ENCODE measurements around the gene GDF3.
"Not testable (repeated sequence)": the region's sequence is repeated elsewhere in the genome, so short reads cannot be mapped to it uniquely, and the experiment has no call there.

Gene GDF3

GRCh38 chr12:7695566-7696197, at the start of gene GDF3:
Gene GDF3 (minus strand): TSS chr12:7695775. CDS start chr12:7695728, 47 bp downstream.
- H3K4me3 ChIP-seq (ENCODE audit: low read depth, low read length) = no peak within 1 kb of the TSS
- no peak for DNase-seq (ENCODE audit: low read depth)

- H3K4me3 ChIP-seq (ENCODE audit: low read depth, low read length) = no peak overlapping the region
- no peak for DNase-seq (ENCODE audit: low read depth)
These were observed 37.4 kb upstream of the GDF3 start for GRCh38 chr12:7732993-7733392.

- H3K4me3 ChIP-seq (ENCODE audit: low read depth, low read length) = no peak overlapping the region
- no peak for DNase-seq (ENCODE audit: low read depth)
These were observed 35.9 kb upstream of the GDF3 start for GRCh38 chr12:7731486-7731885.

- not testable (repeated sequence) for H3K4me3 ChIP-seq (ENCODE audit: low read depth, low read length); DNase-seq (ENCODE audit: low read depth)
These were observed 35.4 kb upstream of the GDF3 start for GRCh38 chr12:7730984-7731383.

GRCh38 chr12:7729746-7730145, 34.2 kb upstream of the GDF3 start:
- no peak for DNase-seq (ENCODE audit: low read depth)
- H3K4me3 ChIP-seq (ENCODE audit: low read depth, low read length) = no peak overlapping the region

DNA sequence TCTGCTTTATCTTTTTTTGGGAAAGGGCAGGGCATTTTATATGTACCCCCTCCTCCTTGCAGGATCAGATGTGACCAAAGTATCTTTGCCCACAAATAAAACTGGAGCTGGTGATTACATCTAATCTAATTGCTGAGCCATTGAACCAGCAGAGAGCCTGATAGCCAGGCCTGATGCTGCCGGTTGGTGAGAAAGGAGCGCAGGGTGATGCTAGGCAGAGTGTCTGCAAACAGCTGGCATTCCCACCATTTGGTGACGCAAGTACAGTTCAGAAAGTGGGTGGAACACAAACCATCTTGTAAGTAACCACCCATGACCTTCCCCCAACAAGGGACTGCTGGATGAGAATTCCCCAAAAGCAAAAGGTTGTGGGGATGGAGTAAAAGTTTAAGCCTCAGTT, 28.4 kb upstream of the GDF3 start:
- no peak for DNase-seq (ENCODE audit: low read depth)
- no peak overlapping the region for H3K4me3 ChIP-seq (ENCODE audit: low read depth, low read length)

DNA sequence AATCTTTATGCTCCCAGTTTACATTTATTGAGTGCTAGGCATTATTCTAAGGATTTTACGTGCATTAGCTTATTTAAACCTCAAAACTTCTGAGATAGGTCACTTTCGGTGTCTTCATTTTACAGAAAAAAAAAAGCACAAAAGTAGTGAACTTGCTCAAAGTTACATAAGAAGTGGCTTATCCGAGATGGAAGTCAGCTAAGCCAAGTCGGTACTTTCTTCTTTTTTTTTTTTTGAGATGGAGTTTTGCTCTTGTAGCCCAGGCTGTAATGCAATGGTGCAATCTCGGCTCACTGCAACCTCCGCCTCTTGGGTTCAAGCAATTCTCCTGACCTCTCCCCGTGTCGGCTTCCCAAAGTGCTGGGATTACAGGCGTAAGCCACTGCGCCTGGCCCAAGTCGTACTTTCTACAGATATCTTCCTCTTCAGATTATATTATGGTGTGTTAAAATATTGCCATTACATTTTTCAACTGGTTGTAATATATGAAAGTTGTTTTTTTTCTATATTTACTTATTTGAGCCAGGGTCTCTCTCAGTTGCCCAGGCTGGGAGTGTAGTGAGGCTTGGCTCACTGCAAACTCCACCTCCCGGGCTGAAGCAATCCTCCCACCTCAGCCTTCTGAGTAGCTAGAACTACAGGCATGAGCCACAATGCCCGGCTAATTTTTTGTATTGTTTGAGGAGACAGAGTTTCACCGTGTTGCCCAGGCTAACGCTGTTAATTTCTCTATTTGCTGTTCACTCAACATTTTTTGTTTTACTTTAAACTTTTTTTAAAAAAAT, 24.6 kb upstream of the GDF3 start:
- no peak overlapping the region for H3K4me3 ChIP-seq (ENCODE audit: low read depth, low read length)
- no peak for DNase-seq (ENCODE audit: low read depth)

- no peak for DNase-seq (ENCODE audit: low read depth)
- H3K4me3 ChIP-seq (ENCODE audit: low read depth, low read length) = no peak overlapping the region
These were observed 20.8 kb upstream of the GDF3 start for GRCh38 chr12:7716381-7716780.

GRCh38 chr12:7712841-7713442, 17.4 kb upstream of the GDF3 start:
- H3K4me3 ChIP-seq (ENCODE audit: low read depth, low read length) = no peak overlapping the region
- DNase-seq (ENCODE audit: low read depth) = no peak

- no peak within 1 kb of the TSS for H3K4me3 ChIP-seq (ENCODE audit: low read depth, low read length)
- DNase-seq (ENCODE audit: low read depth) = no peak
These were observed 15.6 kb upstream of the GDF3 start, which contains the start of gene DPPA3 for GRCh38 chr12:7711133-7711532. Gene DPPA3 (plus strand): TSS chr12:7711433. CDS start chr12:7711571, 138 bp downstream.

DNA sequence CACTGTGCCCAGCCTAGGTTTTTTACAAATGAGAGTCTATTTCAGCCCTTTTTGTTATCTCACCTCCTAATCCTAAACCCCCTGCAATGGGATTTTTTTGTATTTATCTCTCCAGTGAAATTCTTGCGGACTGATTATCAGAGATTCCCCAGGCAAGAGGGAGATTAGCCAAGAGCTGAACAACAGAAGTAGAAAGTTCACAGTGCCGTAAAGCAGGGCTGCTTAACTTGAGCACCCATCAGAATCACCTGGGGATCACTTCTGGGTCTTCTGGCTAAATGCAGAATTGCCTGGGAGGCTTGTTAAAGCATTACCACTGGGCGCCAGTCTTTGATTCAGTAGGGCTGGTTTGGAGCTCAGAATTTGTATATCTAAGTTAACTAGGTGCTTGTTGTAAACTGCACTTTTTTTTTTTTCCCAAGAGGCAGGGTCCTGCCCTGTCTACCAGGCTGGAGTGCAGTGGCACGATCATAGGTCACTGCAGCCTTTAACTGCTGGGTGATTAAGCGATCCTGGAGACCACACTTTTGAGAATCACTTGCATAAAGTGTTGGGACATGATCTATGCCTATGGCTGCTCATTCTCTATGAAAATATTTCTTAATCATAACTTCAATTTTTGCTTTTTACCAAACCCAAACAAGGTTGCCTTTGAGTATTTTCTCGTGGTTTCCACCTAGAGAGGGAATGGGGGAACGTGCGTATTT, 14.5 kb upstream of the GDF3 start:
- DNase-seq (ENCODE audit: low read depth) = no peak
- no peak overlapping the region for H3K4me3 ChIP-seq (ENCODE audit: low read depth, low read length)

DNA sequence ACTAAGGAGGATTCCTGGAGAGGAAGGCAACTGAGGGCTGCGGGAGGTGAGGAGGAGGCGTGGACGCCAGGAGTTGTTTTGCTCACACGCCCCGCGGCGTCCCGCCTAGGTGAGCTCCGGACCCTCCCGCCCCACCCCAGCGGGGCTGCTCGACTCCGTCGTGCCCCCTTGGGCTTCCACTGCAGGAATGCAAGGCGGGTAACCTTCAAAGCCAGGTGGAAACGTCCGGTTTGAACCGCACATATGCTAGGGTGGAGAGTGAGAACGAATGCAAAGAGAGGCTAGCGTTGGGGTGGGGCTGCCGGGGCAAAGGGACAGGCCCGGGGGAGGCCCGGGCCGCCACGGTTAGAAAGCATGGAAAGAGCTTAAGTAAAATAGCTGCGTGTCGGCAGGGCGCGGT, 10.3 kb upstream of the GDF3 start:
- DNase-seq (ENCODE audit: low read depth) = no peak

DNA sequence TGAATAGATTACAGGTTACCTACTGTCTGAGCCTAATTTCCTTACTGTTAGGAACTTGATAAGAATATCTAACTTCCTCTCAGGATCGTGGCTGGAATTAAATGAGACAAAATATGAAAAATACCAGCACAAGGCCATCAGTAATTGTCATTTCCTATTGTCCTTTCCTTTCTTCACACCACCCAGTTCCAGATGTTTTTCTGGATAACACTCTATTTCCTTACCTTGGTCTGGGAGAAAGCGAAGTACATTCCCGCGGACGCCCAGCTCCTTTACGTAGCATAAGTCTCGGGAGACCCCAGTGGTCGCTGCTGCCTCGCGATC, 376 bp downstream of the GDF3 start:
- no peak for DNase-seq (ENCODE audit: low read depth)
- H3K4me3 ChIP-seq (ENCODE audit: low read depth, low read length) = no peak overlapping the region

More for the DNA sequence above, 10.3 kb upstream of the GDF3 start:
- no peak overlapping the region for H3K4me3 ChIP-seq (ENCODE audit: low read depth, low read length)

- H3K4me3 ChIP-seq (ENCODE audit: low read depth, low read length) = no peak overlapping the region
- DNase-seq (ENCODE audit: low read depth) = no peak
These were observed 879 bp downstream of the GDF3 start for GRCh38 chr12:7694556-7695236.

- DNase-seq (ENCODE audit: low read depth) = no peak
- no peak overlapping the region for H3K4me3 ChIP-seq (ENCODE audit: low read depth, low read length)
These were observed 1.8 kb downstream of the GDF3 start for GRCh38 chr12:7693793-7694192.

DNA sequence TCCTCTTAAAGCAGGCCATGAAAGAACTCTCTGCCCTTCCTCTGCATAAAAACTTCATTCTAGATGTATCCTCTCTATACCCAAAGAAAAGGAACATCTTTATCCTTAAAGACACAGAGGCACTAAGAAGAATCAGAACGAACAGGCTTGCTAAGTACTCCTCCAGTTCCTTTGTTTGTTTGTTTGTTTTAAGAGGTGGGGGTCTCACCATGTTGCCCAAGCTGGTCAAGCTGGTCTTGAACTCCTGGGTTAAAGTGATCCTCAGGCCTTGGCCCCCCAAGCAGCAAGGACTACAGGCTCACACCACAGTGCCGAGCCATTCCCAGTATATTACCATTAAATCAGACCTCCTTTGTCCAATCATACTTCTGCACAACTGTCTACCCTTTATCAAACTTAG, 14.0 kb downstream of the GDF3 start:
- DNase-seq (ENCODE audit: low read depth) = no peak
- no peak overlapping the region for H3K4me3 ChIP-seq (ENCODE audit: low read depth, low read length)

GRCh38 chr12:7679251-7680045, 16.1 kb downstream of the GDF3 start:
- no peak overlapping the region for H3K4me3 ChIP-seq (ENCODE audit: low read depth, low read length)
- DNase-seq (ENCODE audit: low read depth) = no peak

DNA sequence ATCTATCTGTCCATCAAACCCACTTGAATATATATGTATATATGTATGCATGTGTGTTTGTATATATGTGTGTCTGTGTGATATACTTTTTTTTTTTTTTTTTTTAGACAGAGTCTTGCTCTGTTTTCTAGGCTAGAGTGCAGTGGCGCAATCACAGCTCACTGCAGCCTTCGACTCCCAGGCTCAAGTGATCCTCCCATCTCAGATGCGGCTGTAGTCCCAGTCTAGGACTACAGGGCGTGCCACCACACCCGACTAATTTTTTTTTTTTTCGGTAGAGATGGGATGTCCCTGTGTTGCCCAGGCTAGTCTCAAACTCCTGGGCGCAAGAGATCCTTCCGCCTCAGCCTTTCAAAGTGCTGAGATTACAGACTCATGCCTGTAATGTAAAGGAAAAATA, 16.8 kb downstream of the GDF3 start:
- DNase-seq (ENCODE audit: low read depth) = no peak
- H3K4me3 ChIP-seq (ENCODE audit: low read depth, low read length) = no peak overlapping the region

DNA sequence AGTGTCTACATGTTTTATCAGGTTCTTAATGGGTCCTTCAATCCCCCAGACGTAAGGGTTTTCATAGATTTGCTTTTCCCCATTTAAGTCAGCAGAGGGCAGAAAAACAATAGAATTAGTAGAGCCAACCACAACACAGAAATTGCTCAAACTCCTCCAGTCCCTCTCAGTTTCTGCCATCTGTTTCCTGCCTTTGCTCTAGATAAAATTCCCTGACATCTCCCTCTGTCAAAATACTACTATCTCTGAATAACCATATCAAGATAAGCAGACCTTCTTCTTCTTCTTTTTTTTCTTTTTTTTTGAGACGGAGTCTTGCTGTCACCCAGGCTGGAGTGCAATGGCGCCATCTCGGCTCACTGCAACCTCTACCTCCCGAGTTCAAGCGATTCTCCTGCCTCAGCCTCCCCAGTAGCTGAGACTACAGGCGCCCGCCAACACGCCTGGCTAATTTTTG, 18.1 kb downstream of the GDF3 start:
- H3K4me3 ChIP-seq (ENCODE audit: low read depth, low read length) = not testable (repeated sequence)
- peak; percentile 1 for DNase-seq (ENCODE audit: low read depth)

Data from skeletal muscle cell (primary cell).